OCI-LY1 (cell line): Measurements from ENCODE around the gene ZDHHC14.

ENCODE experiments used
- EZH2 ChIP-seq: fragments of 200-600 bp; sonication (generic), shearing (Covaris generic); IDR thresholded peaks from 2 replicates; pipeline ENCODE4 v1.8.0; 2017; ENCODE audit warnings: borderline replicate concordance, mixed run types, mild to moderate bottlenecking, antibody characterized with exemption, low read length, moderate library complexity, mixed read lengths
- TF ChIP-seq, protein P1 (sequence below): fragments of 200-600 bp; sonication (generic), shearing (Covaris generic); IDR thresholded peaks from 2 replicates; pipeline ENCODE4 v1.5.1; 2017; ENCODE audit warnings: mild to moderate bottlenecking, antibody characterized with exemption, low read length, moderate library complexity, mixed read lengths

DNA sequence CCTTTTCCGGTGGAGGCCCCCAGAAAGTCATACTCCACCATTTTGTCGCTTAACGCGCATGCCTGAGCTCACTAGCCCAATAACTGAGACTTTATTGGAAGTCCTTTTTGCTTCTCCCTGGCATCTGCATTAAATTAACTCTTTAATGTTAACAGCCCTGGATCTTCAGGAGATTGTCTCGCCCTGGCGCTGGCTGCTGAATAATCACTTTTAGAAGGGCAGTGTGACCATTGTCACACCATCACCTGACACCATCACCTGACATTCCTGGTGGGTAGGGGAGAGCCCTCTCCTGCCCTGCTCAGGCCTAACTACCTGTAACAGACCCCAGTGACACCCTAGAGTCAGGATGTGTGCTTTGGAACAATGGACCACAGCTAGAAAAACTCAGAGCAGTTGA is 326.6 kb downstream of the ZDHHC14 start:
- TF ChIP-seq, protein P1, sequence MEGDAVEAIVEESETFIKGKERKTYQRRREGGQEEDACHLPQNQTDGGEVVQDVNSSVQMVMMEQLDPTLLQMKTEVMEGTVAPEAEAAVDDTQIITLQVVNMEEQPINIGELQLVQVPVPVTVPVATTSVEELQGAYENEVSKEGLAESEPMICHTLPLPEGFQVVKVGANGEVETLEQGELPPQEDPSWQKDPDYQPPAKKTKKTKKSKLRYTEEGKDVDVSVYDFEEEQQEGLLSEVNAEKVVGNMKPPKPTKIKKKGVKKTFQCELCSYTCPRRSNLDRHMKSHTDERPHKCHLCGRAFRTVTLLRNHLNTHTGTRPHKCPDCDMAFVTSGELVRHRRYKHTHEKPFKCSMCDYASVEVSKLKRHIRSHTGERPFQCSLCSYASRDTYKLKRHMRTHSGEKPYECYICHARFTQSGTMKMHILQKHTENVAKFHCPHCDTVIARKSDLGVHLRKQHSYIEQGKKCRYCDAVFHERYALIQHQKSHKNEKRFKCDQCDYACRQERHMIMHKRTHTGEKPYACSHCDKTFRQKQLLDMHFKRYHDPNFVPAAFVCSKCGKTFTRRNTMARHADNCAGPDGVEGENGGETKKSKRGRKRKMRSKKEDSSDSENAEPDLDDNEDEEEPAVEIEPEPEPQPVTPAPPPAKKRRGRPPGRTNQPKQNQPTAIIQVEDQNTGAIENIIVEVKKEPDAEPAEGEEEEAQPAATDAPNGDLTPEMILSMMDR, result no peak
- TF ChIP-seq EZH2, result no peak
